HFF-Myc (cell line): ENCODE measurements around the gene PRM2.

Experiments
- DNase-seq: peaks from one replicate; pipeline ENCODE4 v3.0.0-alpha.2; 2011; ENCODE audit warnings: low read depth; ENCODE audit errors: extremely low read depth
- H3K4me3 ChIP-seq: replicated peaks from 2 replicates; pipeline ENCODE4 v1.5.1; 2011; ENCODE audit warnings: low read depth, mild to moderate bottlenecking, control low read depth, low read length
- CTCF ChIP-seq: IDR thresholded peaks from 2 replicates; pipeline ENCODE4 v1.5.1; 2012; ENCODE audit warnings: mild to moderate bottlenecking, low read depth, low read length, control low read depth; ENCODE audit errors: missing control alignments

The PRM2 gene

DNA sequence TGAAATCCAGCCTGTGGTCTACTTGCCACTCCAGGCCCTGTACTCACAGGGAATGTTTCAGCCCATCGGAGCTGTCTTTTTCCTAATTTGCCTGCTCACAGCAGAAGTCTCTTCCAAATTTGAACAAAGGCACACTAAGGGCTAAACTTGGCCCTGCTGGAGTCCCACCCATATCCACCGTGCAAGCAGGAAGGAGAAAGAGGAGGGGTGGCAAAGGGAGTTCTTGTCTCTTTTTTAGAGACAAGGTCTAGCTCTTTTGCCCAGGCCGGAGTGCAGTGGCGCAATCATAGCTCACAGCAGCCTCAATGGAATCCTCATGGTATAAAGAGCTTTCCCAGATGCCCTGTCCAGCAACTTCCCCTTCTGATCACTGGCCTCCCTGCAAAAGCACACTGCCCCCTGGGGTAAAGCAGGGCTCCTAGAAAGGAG, 7.6 kb upstream of the PRM2 start:
- TF ChIP-seq CTCF = peak; percentile 23
- DNase-seq = no peak
- H3K4me3 ChIP-seq = no peak overlapping the region

- H3K4me3 ChIP-seq = no peak within 1 kb of the TSS
- TF ChIP-seq CTCF = no peak
- no peak for DNase-seq
These were observed 4.6 kb upstream of the PRM2 start, which contains the start of gene PRM1 for GRCh38 chr16:11280616-11281522. TSS of gene PRM1 (minus strand) at chr16:11281330. CDS start at chr16:11281238, 92 bp downstream.

- no peak for TF ChIP-seq CTCF
- DNase-seq = no peak
- H3K4me3 ChIP-seq = no peak overlapping the region
These were observed 2.7 kb upstream of the PRM2 start for GRCh38 chr16:11278681-11279628.

GRCh38 chr16:11277607-11278337, 1.5 kb upstream of the PRM2 start:
- no peak for DNase-seq
- no peak for TF ChIP-seq CTCF

DNA sequence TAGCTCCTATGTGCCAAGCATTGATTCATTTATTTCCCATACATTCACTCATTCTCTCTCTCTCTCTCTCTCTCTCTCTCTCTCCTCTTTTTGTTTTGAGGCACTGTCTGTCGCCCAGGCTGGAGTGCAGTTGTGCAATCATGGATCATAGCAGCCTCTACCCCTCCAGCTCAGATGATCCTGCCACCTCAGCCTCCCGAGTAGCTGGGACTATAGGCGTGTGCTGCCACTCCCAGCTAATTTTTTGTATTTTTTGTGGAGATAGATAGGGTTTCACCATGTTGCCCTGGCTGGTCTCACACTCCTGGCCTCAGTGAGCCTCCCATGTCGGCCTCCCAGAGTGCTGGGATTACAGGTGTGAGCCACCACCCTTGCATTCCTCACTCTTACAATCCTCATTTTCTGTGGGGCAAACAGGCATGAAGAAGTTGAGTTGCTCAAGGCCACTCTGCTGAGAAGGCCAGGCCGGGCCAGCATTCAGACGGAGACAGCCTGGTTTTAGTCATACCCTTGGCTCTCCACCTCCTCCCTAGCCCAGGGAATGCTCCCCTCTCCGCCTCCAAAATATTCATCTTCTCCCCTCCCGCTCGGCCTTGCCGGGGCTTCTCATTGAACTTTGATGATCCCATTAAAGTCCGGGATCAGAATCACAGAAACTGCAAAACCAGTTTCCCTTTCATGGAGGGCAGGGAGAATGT, 765 bp upstream of the PRM2 start:
- TF ChIP-seq CTCF = no peak
- DNase-seq = no peak
- no peak overlapping the region for H3K4me3 ChIP-seq

More at GRCh38 chr16:11277607-11278337, 1.5 kb upstream of the PRM2 start:
- H3K4me3 ChIP-seq = no peak overlapping the region

GRCh38 chr16:11274964-11275363, 1.3 kb downstream of the PRM2 start:
- H3K4me3 ChIP-seq = no peak overlapping the region
- no peak for TF ChIP-seq CTCF
- DNase-seq = no peak
